ENCODE data around the gene SCAF1. TPM values are rescaled to one million over a fixed set of nuclear protein-coding genes. Genes with fewer than 3 reads are reported as not detected.

The SCAF1 gene
- total RNA-seq, 4 donors from 2014 or later: 19.2 to 50.9 (median 30.9) TPM

DNA sequence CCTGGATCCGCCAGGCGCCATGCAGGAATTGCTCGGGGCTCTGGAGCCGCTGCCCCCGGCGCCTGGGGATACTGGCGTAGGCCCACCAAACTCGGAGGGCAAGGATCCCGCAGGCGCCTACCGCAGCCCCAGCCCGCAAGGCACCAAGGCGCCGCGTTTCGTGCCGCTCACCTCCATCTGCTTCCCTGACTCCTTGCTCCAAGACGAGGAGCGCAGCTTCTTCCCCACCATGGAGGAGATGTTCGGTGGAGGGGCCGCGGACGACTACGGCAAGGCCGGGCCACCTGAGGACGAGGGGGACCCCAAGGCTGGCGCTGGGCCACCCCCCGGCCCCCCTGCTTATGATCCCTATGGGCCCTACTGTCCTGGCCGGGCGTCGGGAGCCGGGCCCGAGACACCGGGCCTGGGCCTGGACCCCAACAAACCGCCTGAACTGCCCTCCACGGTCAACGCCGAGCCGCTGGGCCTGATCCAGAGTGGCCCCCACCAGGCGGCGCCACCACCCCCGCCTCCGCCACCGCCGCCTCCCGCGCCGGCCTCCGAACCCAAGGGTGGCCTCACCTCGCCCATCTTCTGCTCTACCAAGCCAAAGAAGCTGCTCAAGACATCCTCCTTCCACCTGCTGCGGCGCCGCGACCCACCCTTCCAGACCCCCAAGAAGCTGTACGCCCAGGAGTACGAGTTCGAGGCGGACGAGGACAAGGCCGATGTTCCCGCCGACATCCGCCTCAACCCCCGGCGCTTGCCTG, 44.9 kb upstream of the SCAF1 start:
- intact Hi-C loops (cut with DNase I): no loop called here
- no peak overlapping the region for H3K27ac ChIP-seq (replicated peaks in 1 of 4)
- peaks cover 61 to 82% (median 80%) of the 10 kb centered on the region in 4 donors for H3K36me3 ChIP-seq
- H3K27me3 ChIP-seq: no peaks in the 10 kb centered on the region
- no peak for DNase-seq (ENCODE audit: extremely low spot score)
- H3K4me3 ChIP-seq: no peak overlapping the region
- WGBS: 92% methylated on average over 32 of the region's 65 CpGs
- TF ChIP-seq, protein P1, sequence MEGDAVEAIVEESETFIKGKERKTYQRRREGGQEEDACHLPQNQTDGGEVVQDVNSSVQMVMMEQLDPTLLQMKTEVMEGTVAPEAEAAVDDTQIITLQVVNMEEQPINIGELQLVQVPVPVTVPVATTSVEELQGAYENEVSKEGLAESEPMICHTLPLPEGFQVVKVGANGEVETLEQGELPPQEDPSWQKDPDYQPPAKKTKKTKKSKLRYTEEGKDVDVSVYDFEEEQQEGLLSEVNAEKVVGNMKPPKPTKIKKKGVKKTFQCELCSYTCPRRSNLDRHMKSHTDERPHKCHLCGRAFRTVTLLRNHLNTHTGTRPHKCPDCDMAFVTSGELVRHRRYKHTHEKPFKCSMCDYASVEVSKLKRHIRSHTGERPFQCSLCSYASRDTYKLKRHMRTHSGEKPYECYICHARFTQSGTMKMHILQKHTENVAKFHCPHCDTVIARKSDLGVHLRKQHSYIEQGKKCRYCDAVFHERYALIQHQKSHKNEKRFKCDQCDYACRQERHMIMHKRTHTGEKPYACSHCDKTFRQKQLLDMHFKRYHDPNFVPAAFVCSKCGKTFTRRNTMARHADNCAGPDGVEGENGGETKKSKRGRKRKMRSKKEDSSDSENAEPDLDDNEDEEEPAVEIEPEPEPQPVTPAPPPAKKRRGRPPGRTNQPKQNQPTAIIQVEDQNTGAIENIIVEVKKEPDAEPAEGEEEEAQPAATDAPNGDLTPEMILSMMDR (IDR thresholded peaks at IDR 0.05): no peak
- no peaks in the 10 kb centered on the region for H3K9me3 ChIP-seq
- H3K4me1 ChIP-seq: peaks cover 20 to 38% (median 33%) of the 10 kb centered on the region in 4 donors

DNA sequence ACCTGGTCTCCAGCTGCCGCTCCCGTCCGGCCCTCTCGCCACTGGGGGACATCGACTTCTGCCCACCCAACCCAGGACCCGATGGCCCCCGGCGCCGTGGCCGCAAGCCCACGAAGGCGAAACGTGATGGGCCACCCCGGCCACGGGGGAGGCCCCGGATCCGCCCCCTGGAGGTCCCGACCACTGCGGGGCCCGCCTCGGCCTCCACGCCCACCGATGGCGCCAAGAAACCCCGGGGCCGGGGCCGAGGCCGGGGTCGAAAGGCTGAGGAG, 44.4 kb upstream of the SCAF1 start:
- Histone ChIP-seq H3K9me3 (no peaks in the 10 kb centered on the region), H3K4me1 (peaks cover 15 to 38% (median 28%) of the 10 kb centered on the region in 4 donors), H3K27ac (replicated peaks in 1 of 4) (no peak overlapping the region), H3K36me3 (peaks cover 64 to 87% (median 86%) of the 10 kb centered on the region in 4 donors), H3K27me3 (no peaks in the 10 kb centered on the region), H3K4me3 (no peak overlapping the region)
- intact Hi-C loops (cut with DNase I): no loop called here
- no peak for DNase-seq (ENCODE audit: extremely low spot score)
- TF ChIP-seq POLR2A (IDR thresholded peaks at IDR 0.05; ENCODE audit: low read depth) (no peak), POLR2AphosphoS5 (IDR thresholded peaks at IDR 0.05) (no peak), EP300 (IDR thresholded peaks at IDR 0.05) (no peak)
- TF ChIP-seq, protein P1 (IDR thresholded peaks at IDR 0.05): no peak
- 96% methylated on average over 20 of the region's 29 CpGs for WGBS

DNA sequence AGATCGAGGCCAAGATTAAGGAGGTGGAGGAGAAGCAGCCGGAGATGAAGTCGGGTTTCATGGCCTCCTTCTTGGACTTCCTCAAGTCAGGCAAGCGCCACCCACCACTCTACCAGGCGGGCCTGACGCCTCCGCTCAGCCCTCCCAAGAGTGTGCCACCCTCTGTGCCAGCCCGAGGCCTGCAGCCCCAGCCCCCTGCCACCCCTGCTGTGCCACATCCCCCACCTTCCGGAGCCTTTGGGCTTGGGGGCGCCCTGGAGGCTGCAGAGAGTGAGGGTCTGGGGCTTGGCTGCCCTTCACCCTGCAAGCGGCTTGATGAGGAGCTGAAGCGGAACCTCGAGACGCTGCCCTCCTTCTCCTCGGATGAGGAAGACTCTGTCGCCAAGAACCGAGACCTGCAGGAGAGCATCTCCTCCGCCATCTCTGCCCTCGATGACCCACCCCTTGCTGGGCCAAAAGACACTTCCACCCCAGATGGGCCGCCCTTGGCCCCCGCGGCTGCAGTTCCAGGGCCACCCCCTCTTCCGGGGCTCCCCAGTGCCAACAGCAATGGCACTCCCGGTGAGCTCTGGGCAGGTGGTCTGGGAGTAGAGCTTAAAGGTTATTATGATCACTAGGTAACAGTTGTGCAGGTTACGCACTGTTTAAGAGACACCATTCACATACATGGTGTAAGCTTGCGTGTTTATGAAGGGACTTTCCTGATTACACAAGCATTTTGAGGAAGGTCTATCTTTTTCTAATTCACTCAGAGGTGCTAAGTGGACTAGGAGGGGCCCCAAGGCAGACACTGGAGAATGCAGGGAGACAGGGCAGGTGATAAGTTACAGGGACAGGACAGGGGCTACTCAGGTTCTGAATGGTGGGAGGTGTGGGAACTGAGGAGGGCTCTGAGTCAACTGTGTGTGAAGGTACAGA, 42.4 kb upstream of the SCAF1 start:
- no peak overlapping the region for H3K27ac ChIP-seq (replicated peaks in 1 of 4)
- 94% methylated on average over 22 of the region's 26 CpGs for WGBS
- no peak for TF ChIP-seq POLR2AphosphoS5 (IDR thresholded peaks at IDR 0.05)
- TF ChIP-seq EP300 (IDR thresholded peaks at IDR 0.05): no peak
- no peak for TF ChIP-seq POLR2A (IDR thresholded peaks at IDR 0.05; ENCODE audit: low read depth)
- TF ChIP-seq, protein P1 (IDR thresholded peaks at IDR 0.05): no peak
- H3K4me3 ChIP-seq: no peak overlapping the region
- intact Hi-C loops (cut with DNase I): no loop called here
- no peaks in the 10 kb centered on the region for H3K9me3 ChIP-seq
- no peak for DNase-seq (ENCODE audit: extremely low spot score)
- H3K27me3 ChIP-seq: no peaks in the 10 kb centered on the region
- peaks cover 68 to 100% (median 99%) of the 10 kb centered on the region in 4 donors for H3K36me3 ChIP-seq
- H3K4me1 ChIP-seq: peaks cover 0 to 18% (median 9%) of the 10 kb centered on the region in 4 donors

DNA sequence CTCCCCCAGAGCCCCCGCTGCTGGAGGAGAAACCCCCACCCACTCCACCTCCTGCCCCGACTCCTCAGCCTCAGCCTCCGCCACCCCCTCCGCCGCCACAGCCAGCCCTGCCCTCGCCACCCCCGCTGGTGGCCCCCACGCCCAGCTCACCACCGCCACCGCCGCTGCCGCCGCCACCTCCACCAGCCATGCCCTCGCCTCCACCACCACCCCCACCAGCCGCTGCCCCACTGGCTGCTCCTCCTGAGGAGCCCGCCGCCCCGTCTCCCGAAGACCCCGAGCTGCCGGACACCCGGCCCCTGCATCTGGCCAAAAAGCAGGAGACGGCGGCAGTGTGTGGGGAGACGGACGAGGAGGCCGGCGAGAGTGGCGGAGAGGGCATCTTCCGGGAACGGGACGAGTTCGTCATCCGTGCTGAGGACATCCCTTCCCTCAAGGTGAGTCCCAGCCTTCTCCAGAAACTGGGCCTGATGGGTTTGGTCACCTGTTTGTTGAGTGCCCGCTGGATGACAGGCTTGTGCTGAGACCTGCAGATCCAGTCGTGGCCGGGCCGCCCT, 40.4 kb upstream of the SCAF1 start:
- peaks cover 0 to 18% (median 2%) of the 10 kb centered on the region in 4 donors for H3K4me1 ChIP-seq
- H3K27ac ChIP-seq (replicated peaks in 1 of 4): no peak overlapping the region
- intact Hi-C loops (cut with DNase I): no loop called here
- H3K4me3 ChIP-seq: no peak overlapping the region
- peaks cover 56 to 100% (median 91%) of the 10 kb centered on the region in 4 donors for H3K36me3 ChIP-seq
- H3K9me3 ChIP-seq: no peaks in the 10 kb centered on the region
- WGBS: 89% methylated on average over 33 of the region's 38 CpGs
- DNase-seq (ENCODE audit: extremely low spot score): no peak
- no peaks in the 10 kb centered on the region for H3K27me3 ChIP-seq
- TF ChIP-seq EP300 (IDR thresholded peaks at IDR 0.05) (no peak), POLR2A (IDR thresholded peaks at IDR 0.05; ENCODE audit: low read depth) (no peak), POLR2AphosphoS5 (IDR thresholded peaks at IDR 0.05) (no peak)
- TF ChIP-seq, protein P1 (IDR thresholded peaks at IDR 0.05): no peak

Measured in esophagus muscularis mucosa (tissue), 4 donors.